ENCODE measurements around the gene WDR45B. TPM values are rescaled to one million over a fixed set of nuclear protein-coding genes. Genes with fewer than 3 reads are reported as not detected.

Gene WDR45B
- total RNA-seq, 2 donors from 2014 or later, result 45.5 to 49.3 TPM

- Histone ChIP-seq H3K27ac (no peak overlapping the region), H3K27me3 (no peaks in the 10 kb centered on the region), H3K4me3 (no peak overlapping the region), H3K36me3 (replicated peaks in 1 of 2; ENCODE audit: insufficient read depth in 1 of 2, low read depth in 2 of 2) (peaks cover 0 to 18% of the 10 kb centered on the region in 2 donors), H3K9me3 (no peaks in the 10 kb centered on the region), H3K4me1 (no peaks in the 10 kb centered on the region)
- DNase-seq (no peak), ATAC-seq (no peak)
- intact Hi-C loops (cut with DNase I), result no loop called here
- 89 to 98% methylated on average over 18 to 26 of the region's 26 CpGs for WGBS, 2 donors
- TF ChIP-seq POLR2A (IDR thresholded peaks at IDR 0.05), result no peak
- TF ChIP-seq, protein P1, sequence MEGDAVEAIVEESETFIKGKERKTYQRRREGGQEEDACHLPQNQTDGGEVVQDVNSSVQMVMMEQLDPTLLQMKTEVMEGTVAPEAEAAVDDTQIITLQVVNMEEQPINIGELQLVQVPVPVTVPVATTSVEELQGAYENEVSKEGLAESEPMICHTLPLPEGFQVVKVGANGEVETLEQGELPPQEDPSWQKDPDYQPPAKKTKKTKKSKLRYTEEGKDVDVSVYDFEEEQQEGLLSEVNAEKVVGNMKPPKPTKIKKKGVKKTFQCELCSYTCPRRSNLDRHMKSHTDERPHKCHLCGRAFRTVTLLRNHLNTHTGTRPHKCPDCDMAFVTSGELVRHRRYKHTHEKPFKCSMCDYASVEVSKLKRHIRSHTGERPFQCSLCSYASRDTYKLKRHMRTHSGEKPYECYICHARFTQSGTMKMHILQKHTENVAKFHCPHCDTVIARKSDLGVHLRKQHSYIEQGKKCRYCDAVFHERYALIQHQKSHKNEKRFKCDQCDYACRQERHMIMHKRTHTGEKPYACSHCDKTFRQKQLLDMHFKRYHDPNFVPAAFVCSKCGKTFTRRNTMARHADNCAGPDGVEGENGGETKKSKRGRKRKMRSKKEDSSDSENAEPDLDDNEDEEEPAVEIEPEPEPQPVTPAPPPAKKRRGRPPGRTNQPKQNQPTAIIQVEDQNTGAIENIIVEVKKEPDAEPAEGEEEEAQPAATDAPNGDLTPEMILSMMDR (IDR thresholded peaks at IDR 0.05), result no peak
Measured at GRCh38 chr17:82599674-82600661, 48.3 kb downstream of the WDR45B start.

DNA sequence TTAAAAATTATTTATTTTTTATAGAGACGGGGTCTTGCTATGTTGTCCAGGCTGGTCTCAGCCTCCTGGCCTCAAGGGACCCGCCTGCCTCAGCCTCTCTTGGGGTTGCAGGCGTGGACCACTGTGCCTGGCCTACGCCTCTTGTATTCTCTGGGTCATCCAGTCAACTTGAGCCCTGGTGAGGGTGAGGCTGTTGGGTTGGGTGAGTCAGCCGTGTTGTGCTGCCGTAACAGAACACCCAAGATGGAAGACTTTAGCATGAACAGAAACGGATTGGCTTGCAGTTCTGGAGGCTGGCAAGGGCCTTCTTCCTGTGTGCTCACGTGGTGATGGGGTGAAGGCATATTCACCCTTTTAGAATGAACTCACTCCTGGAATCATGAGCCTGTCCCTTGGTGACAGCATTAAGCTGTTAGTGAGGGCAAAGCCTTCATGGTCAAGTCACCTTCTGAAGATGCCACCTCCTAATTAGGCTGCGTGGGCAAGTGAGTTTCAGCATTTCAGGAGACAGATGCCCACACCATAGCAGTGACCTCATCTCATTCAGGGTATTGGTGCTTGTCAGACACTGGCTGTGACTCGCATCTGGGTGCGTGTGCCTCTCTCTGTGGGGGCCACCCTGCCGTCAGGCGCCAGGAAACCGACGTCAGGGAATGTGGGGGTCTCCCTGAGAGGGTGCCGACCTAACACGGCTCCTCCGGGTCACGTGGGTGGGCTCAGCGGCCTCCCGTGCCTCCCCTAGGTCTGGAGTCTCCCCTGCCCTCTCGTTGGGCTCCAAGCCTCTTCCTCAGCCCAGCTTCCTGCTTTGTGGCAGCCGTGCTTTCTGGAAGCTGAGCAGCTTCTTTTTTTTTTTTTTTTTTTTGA is 49.8 kb downstream of the WDR45B start:
- intact Hi-C loops (cut with DNase I), result no loop called here
- 83 to 95% methylated on average over 15 to 23 of the region's 23 CpGs for WGBS, 2 donors
- TF ChIP-seq, protein P1 (IDR thresholded peaks at IDR 0.05), result no peak
- no peak for TF ChIP-seq POLR2A (IDR thresholded peaks at IDR 0.05)
- ATAC-seq (no peak), DNase-seq (no peak)
- no peak overlapping the region for H3K4me3 ChIP-seq
- H3K36me3 ChIP-seq (replicated peaks in 1 of 2; ENCODE audit: insufficient read depth in 1 of 2, low read depth in 2 of 2), result peaks cover 0 to 16% of the 10 kb centered on the region in 2 donors
- no peaks in the 10 kb centered on the region for H3K27me3 ChIP-seq
- no peak overlapping the region for H3K27ac ChIP-seq
- peaks cover 12% of the 10 kb centered on the region for H3K4me1 ChIP-seq
- no peaks in the 10 kb centered on the region for H3K9me3 ChIP-seq

- Histone ChIP-seq H3K36me3 (replicated peaks in 1 of 2; ENCODE audit: insufficient read depth in 1 of 2, low read depth in 2 of 2) (peaks cover 0 to 10% of the 10 kb centered on the region in 2 donors), H3K27me3 (no peaks in the 10 kb centered on the region), H3K27ac (no peak overlapping the region), H3K4me3 (no peak overlapping the region), H3K9me3 (no peaks in the 10 kb centered on the region), H3K4me1 (peaks cover 25% of the 10 kb centered on the region)
- TF ChIP-seq POLR2A (IDR thresholded peaks at IDR 0.05), result no peak
- TF ChIP-seq, protein P1 (IDR thresholded peaks at IDR 0.05), result no peak
- intact Hi-C loops (cut with DNase I), result no loop called here
- 89 to 100% methylated on average over 13 to 29 of the region's 33 CpGs for WGBS, 2 donors
- ATAC-seq (no peak), DNase-seq (no peak)
Measured at GRCh38 chr17:82596837-82597672, 51.2 kb downstream of the WDR45B start.

DNA sequence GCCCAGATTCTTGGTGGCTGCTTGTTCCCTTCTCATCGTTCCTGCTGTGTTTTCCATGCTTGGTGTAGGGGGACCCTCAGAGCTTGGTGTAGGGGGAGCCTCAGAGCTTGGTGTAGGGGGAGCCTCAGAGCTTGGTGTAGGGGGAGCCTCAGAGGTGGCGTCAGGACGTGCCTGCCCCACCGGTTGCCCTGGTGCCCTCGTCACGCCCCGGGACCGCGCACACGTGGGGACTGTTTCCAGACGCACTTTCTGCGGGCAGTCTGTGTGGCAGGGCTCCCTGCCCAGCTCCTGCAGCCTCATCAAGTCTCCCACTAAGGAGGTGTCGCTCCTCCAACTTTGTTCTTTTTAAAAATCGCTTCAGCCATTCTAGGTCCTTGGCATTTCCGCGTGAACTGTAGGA is 51.9 kb downstream of the WDR45B start:
- H3K4me1 ChIP-seq, result peaks cover 27% of the 10 kb centered on the region
- TF ChIP-seq, protein P1 (IDR thresholded peaks at IDR 0.05), result no peak
- TF ChIP-seq POLR2A (IDR thresholded peaks at IDR 0.05), result no peak
- H3K27me3 ChIP-seq, result no peaks in the 10 kb centered on the region
- 86 to 100% methylated on average over 12 to 16 of the region's 16 CpGs for whole genome bisulfite sequencing, 2 donors
- H3K4me3 ChIP-seq, result no peak overlapping the region
- no peak for ATAC-seq
- DNase-seq, result no peak
- intact Hi-C loops (cut with DNase I), result no loop called here
- peaks cover 0 to 7% of the 10 kb centered on the region in 2 donors for H3K36me3 ChIP-seq (replicated peaks in 1 of 2; ENCODE audit: insufficient read depth in 1 of 2, low read depth in 2 of 2)
- no peaks in the 10 kb centered on the region for H3K9me3 ChIP-seq
- no peak overlapping the region for H3K27ac ChIP-seq

Data from body of pancreas (tissue), 4 donors.